ENCODE measurements around the gene AMIGO3. TPM values are rescaled to one million over a fixed set of nuclear protein-coding genes. Genes with fewer than 3 reads are reported as not detected.

Gene AMIGO3
- total and polyA plus RNA-seq, 2 experiments from 2014 or later: 0.18 TPM; not detected in 1

- H3K4me2 ChIP-seq (ENCODE audit: unreplicated experiment): no peak overlapping the region
- TF ChIP-seq EZH2phosphoT487 (IDR thresholded peaks at IDR 0.05; ENCODE audit: insufficient read depth, low read depth): no peak
- TF ChIP-seq EZH2 (IDR thresholded peaks at IDR 0.05; ENCODE audit: insufficient read depth, poor library complexity, severe bottlenecking): no peak
- in situ Hi-C loops (cut with MboI): no loop called here
- DNase-seq: no peak
- H3K4me3 ChIP-seq: no peak overlapping the region
- H3K79me2 ChIP-seq (ENCODE audit: insufficient read depth): peaks cover 17% of the 10 kb centered on the region
- H3K4me1 ChIP-seq (ENCODE audit: insufficient read depth): no peaks in the 10 kb centered on the region
- no peaks in the 10 kb centered on the region for H3K27me3 ChIP-seq (replicated peaks; ENCODE audit: insufficient read depth)
- no peaks in the 10 kb centered on the region for H3K9me3 ChIP-seq (ENCODE audit: low read depth)
- H2AFZ ChIP-seq: no peak overlapping the region
- no peak overlapping the region for H3K9ac ChIP-seq
- no peaks in the 10 kb centered on the region; the same call in 1 of the 2 replicates for H3F3A ChIP-seq (ENCODE audit: insufficient read depth)
- H4K20me1 ChIP-seq (ENCODE audit: insufficient read depth): no peaks in the 10 kb centered on the region
- H3K27ac ChIP-seq: no peak overlapping the region
- 87 to 92% methylated on average over 15 of the region's 15 CpGs for WGBS, 2 experiments (ENCODE audit: low coverage in 1 of 2, low lambda C conversion rate in 2 of 2, missing lambda C conversion rate in 2 of 2)
- H3K36me3 ChIP-seq (ENCODE audit: low read depth): peaks cover 6% of the 10 kb centered on the region; the same call in 1 of the 2 replicates
- no peaks in the 10 kb centered on the region for H3K9me2 ChIP-seq (ENCODE audit: insufficient read depth)
Observed at GRCh38 chr3:49727924-49728361, 8.5 kb upstream of the AMIGO3 start.

- no peaks in the 10 kb centered on the region for H3K9me3 ChIP-seq (ENCODE audit: low read depth)
- no peak overlapping the region for H3K4me3 ChIP-seq
- DNase-seq: no peak
- 0 out of 2 replicates have a peak, but pooled peaks cover 6% of the 10 kb centered on the region for H3K36me3 ChIP-seq (ENCODE audit: low read depth)
- 88 to 91% methylated on average over 19 of the region's 19 CpGs for WGBS, 2 experiments (ENCODE audit: low coverage in 1 of 2, low lambda C conversion rate in 2 of 2, missing lambda C conversion rate in 2 of 2)
- no peaks in the 10 kb centered on the region for H3K27me3 ChIP-seq (replicated peaks; ENCODE audit: insufficient read depth)
- peaks cover 18% of the 10 kb centered on the region for H3K79me2 ChIP-seq (ENCODE audit: insufficient read depth)
- no peaks in the 10 kb centered on the region; the same call in 1 of the 2 replicates for H3F3A ChIP-seq (ENCODE audit: insufficient read depth)
- no peak overlapping the region for H2AFZ ChIP-seq
- no peaks in the 10 kb centered on the region for H3K9me2 ChIP-seq (ENCODE audit: insufficient read depth)
- no peak overlapping the region for H3K4me2 ChIP-seq (ENCODE audit: unreplicated experiment)
- H3K27ac ChIP-seq: no peak overlapping the region
- peaks cover 6% of the 10 kb centered on the region; the same call in 1 of the 2 replicates for H3K4me1 ChIP-seq (ENCODE audit: insufficient read depth)
- H4K20me1 ChIP-seq (ENCODE audit: insufficient read depth): no peaks in the 10 kb centered on the region
- no peak for TF ChIP-seq EZH2phosphoT487 (IDR thresholded peaks at IDR 0.05; ENCODE audit: insufficient read depth, low read depth)
- no peak for TF ChIP-seq EZH2 (IDR thresholded peaks at IDR 0.05; ENCODE audit: insufficient read depth, poor library complexity, severe bottlenecking)
- in situ Hi-C loops (cut with MboI): no loop called here
- H3K9ac ChIP-seq: no peak overlapping the region
Observed at GRCh38 chr3:49727154-49727923, 7.9 kb upstream of the AMIGO3 start.

- in situ Hi-C loops (cut with MboI): no loop called here
- Histone ChIP-seq H3K27me3 (replicated peaks; ENCODE audit: insufficient read depth) (no peaks in the 10 kb centered on the region), H3K27ac (no peak overlapping the region), H3K36me3 (ENCODE audit: low read depth) (0 out of 2 replicates have a peak, but pooled peaks cover 3% of the 10 kb centered on the region), H3K9ac (no peak overlapping the region), H3K79me2 (ENCODE audit: insufficient read depth) (peaks cover 19% of the 10 kb centered on the region), H3K4me3 (no peak overlapping the region), H3F3A (ENCODE audit: insufficient read depth) (no peaks in the 10 kb centered on the region; the same call in 1 of the 2 replicates), H3K4me2 (ENCODE audit: unreplicated experiment) (no peak overlapping the region), H4K20me1 (ENCODE audit: insufficient read depth) (no peaks in the 10 kb centered on the region), H2AFZ (no peak overlapping the region), H3K9me3 (ENCODE audit: low read depth) (no peaks in the 10 kb centered on the region), H3K4me1 (ENCODE audit: insufficient read depth) (peaks cover 7% of the 10 kb centered on the region; the same call in 1 of the 2 replicates), H3K9me2 (ENCODE audit: insufficient read depth) (no peaks in the 10 kb centered on the region)
- DNase-seq: no peak
- WGBS, 2 experiments (ENCODE audit: low coverage in 1 of 2, low lambda C conversion rate in 2 of 2, missing lambda C conversion rate in 2 of 2): 90 to 95% methylated on average over 11 of the region's 11 CpGs
- no peak for TF ChIP-seq EZH2 (IDR thresholded peaks at IDR 0.05; ENCODE audit: insufficient read depth, poor library complexity, severe bottlenecking)
- TF ChIP-seq EZH2phosphoT487 (IDR thresholded peaks at IDR 0.05; ENCODE audit: insufficient read depth, low read depth): no peak
Observed at GRCh38 chr3:49725906-49726681, 6.6 kb upstream of the AMIGO3 start.

- 15 to 17% methylated on average over 6 of the region's 6 CpGs for WGBS, 2 experiments (ENCODE audit: low coverage in 1 of 2, low lambda C conversion rate in 2 of 2, missing lambda C conversion rate in 2 of 2)
- peaks cover 10% of the 10 kb centered on the region; the same call in 1 of the 2 replicates for H3F3A ChIP-seq (ENCODE audit: insufficient read depth)
- H3K9ac ChIP-seq: peak overlapping the region; percentile 100
- no peaks in the 10 kb centered on the region for H3K27me3 ChIP-seq (replicated peaks; ENCODE audit: insufficient read depth)
- H3K79me2 ChIP-seq (ENCODE audit: insufficient read depth): peaks cover 18% of the 10 kb centered on the region
- H4K20me1 ChIP-seq (ENCODE audit: insufficient read depth): no peaks in the 10 kb centered on the region
- in situ Hi-C loops (cut with MboI): no loop called here
- no peaks in the 10 kb centered on the region for H3K9me3 ChIP-seq (ENCODE audit: low read depth)
- peak overlapping the region; percentile 80 for H3K4me3 ChIP-seq
- H3K36me3 ChIP-seq (ENCODE audit: low read depth): 0 out of 2 replicates have a peak, but pooled peaks cover 3% of the 10 kb centered on the region
- H3K4me2 ChIP-seq (ENCODE audit: unreplicated experiment): peak overlapping the region; percentile 90
- H2AFZ ChIP-seq: peak overlapping the region; percentile 67; the same call in 1 of the 2 replicates
- peaks cover 7% of the 10 kb centered on the region; the same call in 1 of the 2 replicates for H3K4me1 ChIP-seq (ENCODE audit: insufficient read depth)
- no peaks in the 10 kb centered on the region for H3K9me2 ChIP-seq (ENCODE audit: insufficient read depth)
- DNase-seq: no peak
- peak overlapping the region; percentile 96 for H3K27ac ChIP-seq
- TF ChIP-seq EZH2phosphoT487 (IDR thresholded peaks at IDR 0.05; ENCODE audit: insufficient read depth, low read depth): no peak
- no peak for TF ChIP-seq EZH2 (IDR thresholded peaks at IDR 0.05; ENCODE audit: insufficient read depth, poor library complexity, severe bottlenecking)
Observed at GRCh38 chr3:49724586-49724985, 5.1 kb upstream of the AMIGO3 start.

All from GM23248 (cell line).